HT1080 (cell line): ENCODE data around the gene PPIG. TPM values are rescaled to one million over a fixed set of nuclear protein-coding genes. Genes with fewer than 3 reads are reported as not detected.

Experiments used
- total RNA-seq: library from RNA; depleted of rRNA; stranded (reverse); fragments of >200 nt; shearing (Covaris generic); gene quantifications from 2 replicates; pipeline ENCODE4 v1.2.3, GENCODE V29; 2014; rRNA removed

PPIG gene
- total RNA-seq, 1 experiment from 2014 or later = 24.0 TPM

Other genes with a start within 250 kb of the PPIG start
- 0.10 TPM in 1 of 2 replicates, not detected in the other for gene LRP2, start 221.8 kb upstream of the PPIG start, total RNA-seq
- gene BBS5, start 104.9 kb upstream of the PPIG start, total RNA-seq = 1.9 and 2.0 TPM in 2 replicates
- gene KLHL41, start 74.6 kb upstream of the PPIG start, total RNA-seq = not detected in 2 replicates
- gene FASTKD1, start 10.5 kb upstream of the PPIG start, total RNA-seq = 18.4 and 19.2 TPM in 2 replicates
- not detected in 2 replicates for gene CFAP210, start 110.1 kb downstream of the PPIG start, total RNA-seq
- gene PHOSPHO2, start 110.1 kb downstream of the PPIG start, total RNA-seq = 1.9 and 5.8 TPM in 2 replicates
- 23.6 and 28.1 TPM in 2 replicates for gene KLHL23, start 149.5 kb downstream of the PPIG start, total RNA-seq
- 144 and 174 TPM in 2 replicates for gene SSB, start 214.5 kb downstream of the PPIG start, total RNA-seq
- 91.0 and 110 TPM in 2 replicates for gene METTL5, start 240.6 kb downstream of the PPIG start, total RNA-seq
- 11.3 and 14.0 TPM in 2 replicates for gene UBR3, start 243.1 kb downstream of the PPIG start, total RNA-seq